ENCODE results near the gene LRRFIP2. TPM values are rescaled to one million over a fixed set of nuclear protein-coding genes. Genes with fewer than 3 reads are reported as not detected.
"Not testable (repeated sequence)": the region's sequence is repeated elsewhere in the genome, so short reads cannot be mapped to it uniquely, and the experiment has no call there.

LRRFIP2 gene
- total RNA-seq, 1 donor from 2014 or later: 26.7 TPM

DNA sequence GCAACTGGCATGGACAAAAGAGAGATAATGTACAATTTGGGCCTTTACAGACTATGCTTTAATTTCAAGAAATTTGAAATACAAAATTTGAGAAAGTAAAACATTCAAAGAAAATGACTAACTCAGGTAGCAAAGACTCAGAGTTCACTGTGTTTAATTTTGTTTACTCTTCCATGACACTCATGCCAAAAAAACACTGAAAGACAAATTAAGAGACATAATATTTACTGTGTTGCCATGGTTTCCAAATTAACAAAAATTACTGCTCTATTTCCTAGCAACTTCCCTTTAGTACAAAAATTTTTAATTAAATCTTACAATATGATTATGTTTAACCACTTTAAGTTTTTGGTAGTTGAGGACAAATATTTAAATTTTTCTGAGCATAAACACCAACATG is 29.6 kb downstream of the LRRFIP2 start:
- peak in 1 of 2 donors; percentile 7 for DNase-seq (ENCODE audit: low read depth in 2 of 2)

DNA sequence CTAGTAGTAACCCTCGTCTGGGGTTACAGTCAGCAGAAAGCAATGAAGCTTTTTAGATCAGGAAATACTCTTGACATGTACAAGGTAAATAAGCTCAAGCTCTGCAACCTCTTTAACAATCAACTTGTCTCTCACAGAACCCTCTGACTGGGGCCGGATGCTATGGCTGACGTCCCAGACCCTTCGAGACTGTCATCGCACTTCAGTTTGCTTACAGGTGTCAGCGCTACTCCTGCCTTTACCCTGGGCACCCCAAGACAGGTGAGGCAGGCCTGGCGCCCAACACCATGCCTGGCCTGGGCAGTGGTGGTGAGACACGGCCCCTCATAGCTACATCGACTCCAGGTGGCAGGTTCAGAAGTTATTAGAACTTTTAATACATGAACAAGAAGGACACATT is 30.6 kb downstream of the LRRFIP2 start:
- no peak for DNase-seq (ENCODE audit: low read depth in 2 of 2)

DNA sequence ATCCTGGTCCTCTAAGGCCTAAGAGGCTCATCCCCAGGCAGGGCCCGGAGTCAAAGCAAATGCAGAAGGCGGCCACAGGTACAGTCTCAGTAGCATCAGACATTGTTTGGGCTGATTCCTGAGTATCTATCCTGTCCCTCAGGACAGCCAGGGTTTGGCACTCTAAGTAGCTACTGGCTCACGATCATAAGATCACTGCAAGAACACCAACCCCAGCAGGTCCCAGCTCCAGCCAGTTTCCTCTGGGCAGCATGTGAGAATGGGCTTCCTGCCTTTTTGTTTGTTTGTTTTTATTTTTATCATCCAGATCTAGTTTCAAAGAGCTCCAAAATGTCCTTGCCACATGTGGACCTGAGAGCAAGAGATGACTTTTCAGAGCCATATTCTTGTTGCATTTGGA is 32.7 kb downstream of the LRRFIP2 start:
- DNase-seq (ENCODE audit: low read depth in 2 of 2): peak in 1 of 2 donors; percentile 7

DNA sequence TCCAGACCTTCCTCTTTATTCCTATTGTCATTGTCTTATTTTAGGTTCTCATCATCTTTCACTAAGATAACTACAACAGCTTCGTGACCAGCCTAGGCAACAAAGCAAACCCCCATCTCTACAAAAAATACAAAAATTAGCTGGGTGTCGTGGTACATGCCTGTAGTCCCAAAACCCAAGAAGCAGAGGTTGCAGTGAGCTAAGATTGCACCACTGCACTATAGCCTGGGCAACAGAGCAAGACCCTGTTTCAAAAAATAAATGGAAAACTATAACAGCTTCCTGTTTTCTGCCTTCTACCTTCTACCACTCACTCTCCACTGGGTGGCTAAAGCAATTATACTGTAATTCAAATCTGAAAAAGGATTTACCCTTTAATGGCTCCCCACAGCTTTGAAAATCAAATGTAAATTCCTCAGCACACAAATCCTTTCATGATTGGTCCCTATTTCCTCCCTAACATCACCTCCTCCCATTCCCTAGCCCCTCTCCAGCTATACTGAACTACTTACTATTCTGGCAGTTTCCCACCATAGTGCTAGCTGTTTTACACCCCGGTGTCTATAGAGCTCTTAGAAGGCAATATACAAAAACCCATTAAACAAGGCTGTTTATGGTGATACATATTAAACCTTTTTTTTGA is 33.4 kb downstream of the LRRFIP2 start:
- no peak for DNase-seq (ENCODE audit: low read depth in 2 of 2)

DNA sequence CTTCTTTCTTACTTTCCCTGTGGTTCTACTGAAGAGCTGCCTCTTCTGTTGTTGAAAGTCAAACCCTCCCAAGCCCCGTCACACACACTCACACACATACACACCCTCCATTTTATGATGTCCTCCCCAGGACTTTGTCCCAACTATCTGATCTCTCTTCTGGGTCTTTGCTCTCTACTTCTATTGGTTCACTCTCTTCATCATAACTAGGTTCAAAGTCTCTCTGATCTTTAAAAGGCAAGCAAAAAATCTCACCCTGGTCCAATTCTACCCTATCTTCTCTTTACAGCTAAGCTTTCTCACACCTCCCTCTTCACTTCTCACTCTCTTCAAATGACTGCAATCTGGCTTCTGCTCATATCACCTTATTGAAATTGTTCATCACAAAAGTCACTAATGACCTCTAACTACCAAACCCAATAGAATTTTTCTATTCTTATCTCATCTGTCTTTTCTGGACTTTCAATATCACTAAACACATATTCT is 34.8 kb downstream of the LRRFIP2 start:
- no peak for DNase-seq (ENCODE audit: low read depth in 2 of 2)

DNA sequence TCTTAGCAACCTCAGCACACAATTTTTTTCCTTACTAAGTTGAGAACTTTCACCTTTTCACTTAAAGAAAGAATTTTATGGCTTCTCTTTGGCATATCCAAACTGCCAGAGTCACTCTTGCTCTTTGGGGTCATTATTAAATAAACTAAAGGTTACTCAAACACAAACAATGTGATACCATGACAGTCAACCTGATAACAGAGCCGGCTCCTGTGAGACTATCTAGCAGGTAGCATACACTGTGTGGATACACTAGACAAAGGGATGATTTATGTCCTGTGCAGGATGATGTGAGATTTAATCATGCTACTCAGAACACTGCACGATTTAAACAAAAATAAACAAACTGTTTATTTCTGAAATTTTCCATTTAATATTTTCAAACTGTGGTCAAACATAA is 35.6 kb downstream of the LRRFIP2 start:
- no peak for DNase-seq (ENCODE audit: low read depth in 2 of 2)

DNA sequence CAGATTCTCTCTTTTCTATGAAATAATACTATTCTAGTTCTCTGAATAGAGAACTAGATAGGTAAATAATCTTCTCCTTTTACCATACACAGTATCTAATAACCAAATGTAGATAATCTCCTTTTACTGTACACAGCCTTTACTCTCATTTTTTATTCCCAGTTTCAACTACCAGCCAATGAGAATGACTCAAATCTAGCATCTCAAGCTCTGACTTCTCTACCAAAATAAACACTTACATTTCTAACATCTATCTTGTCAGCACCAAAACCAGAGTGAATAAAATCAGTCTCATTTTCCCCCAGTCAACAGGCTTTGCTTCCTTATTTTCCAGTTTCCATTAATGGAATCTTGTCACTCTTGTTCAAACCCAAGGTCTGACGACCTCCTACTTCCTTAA is 36.9 kb downstream of the LRRFIP2 start:
- no peak for DNase-seq (ENCODE audit: low read depth in 2 of 2)

DNA sequence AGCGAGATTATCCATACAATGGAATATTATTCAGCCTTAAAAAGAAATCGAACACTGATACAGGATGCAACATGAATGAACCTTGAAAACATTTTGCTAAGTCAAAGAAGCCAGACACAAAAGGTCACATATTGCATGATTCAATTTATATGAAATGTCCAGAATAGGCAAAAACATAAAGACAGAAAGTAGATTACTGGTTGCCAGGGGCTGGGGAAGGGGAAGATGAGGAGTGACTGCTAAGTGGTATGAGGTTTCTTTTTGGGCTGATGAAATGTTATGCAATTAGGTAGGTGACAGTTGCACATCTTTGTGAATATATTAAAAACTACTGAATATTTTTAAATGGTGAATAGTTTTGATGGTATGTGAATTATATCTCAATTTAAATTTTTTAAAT is 38.3 kb downstream of the LRRFIP2 start:
- no peak for DNase-seq (ENCODE audit: low read depth in 2 of 2)

DNA sequence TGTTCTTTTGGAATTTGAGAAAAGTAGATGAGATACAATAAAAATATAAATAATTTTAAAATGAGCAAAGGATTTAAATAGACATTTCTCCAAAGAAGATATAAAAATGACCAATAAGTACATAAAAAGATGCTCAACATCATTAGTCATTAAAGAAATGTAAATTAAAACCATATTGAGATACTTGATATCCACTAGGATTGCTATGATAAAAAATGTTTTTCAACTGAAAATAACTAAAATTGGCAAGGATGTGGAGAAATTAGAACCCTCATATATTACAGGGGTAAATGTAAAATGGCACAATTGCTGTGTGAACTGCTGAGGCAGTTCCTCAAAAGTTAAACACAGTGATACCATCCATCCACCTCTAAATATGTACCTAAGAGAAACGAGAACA is 38.8 kb downstream of the LRRFIP2 start:
- no peak for DNase-seq (ENCODE audit: low read depth in 2 of 2)

DNA sequence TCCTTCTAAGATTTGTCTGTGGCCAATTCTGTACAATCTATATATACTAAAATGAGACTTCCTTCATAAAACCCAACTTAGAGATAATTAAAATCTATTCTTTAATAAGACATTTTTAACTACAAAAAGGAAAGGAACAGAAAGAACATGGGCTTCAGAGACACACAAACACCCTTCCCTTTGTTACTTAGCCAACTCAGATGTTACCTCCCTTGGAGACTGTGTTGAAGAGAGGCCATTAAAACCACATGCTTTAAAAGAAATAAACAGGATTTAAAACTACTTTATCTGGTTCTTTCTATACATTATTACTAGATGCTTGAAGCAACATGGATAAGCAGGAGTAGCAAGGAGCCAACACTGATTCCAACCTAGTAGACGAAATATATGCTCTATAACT is 42.0 kb downstream of the LRRFIP2 start:
- no peak for DNase-seq (ENCODE audit: low read depth in 2 of 2)

DNA sequence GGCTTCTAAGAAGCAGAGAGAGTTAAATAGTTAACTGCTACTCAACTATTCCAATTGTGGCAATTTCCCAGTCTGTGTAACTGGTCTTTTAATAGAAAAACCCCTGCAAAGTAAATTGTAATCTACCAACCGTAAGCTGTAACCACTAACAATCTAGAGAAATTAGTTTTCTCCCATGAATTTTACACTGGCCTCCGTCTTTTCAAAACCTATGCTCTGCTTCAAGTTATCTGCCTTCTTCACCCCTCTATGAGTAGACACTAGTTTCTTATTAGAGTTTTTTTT is 42.6 kb downstream of the LRRFIP2 start:
- DNase-seq (ENCODE audit: low read depth in 2 of 2): no peak

DNA sequence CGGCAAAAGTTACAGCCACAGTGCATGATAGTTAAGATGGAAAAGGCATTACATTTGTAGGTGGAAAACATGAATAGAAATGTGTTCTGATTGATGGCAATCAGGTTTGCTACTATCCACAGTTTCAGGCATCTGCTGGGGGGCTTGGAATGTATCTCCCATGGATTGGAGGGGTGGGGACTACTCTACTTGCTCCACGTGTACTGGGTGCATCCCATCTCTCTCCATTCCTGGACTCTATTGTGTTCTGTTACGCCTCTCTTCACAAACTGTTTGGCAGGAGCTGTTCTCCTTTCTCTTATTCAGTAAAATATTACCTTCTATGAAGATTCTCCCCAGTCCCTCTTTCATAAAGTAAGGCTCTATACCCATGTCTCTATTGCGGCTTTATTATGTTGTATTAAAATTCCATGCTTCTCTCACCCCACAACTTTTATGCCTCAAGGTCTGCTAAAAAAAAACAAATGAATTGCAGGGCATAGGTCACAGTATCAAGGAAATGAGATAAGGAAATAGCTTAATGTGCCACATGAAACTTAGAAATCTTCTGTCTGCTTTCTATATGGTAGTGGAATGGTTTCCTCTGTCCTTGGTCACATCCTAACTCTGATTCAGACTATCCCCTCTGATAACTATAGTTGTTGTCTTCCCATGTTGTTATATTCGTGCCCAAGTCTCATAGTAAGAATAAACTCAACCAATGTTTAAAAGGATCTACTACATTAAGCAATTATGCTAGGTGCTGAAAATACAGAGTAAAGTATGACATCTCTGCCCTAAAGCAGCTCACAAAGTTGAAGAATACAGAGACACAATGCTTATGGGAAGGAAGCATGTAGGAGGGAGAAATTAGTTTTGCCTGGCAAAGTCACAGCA is 43.2 kb downstream of the LRRFIP2 start:
- peak in 1 of 2 donors; percentile 72 for DNase-seq (ENCODE audit: low read depth in 2 of 2)

DNA sequence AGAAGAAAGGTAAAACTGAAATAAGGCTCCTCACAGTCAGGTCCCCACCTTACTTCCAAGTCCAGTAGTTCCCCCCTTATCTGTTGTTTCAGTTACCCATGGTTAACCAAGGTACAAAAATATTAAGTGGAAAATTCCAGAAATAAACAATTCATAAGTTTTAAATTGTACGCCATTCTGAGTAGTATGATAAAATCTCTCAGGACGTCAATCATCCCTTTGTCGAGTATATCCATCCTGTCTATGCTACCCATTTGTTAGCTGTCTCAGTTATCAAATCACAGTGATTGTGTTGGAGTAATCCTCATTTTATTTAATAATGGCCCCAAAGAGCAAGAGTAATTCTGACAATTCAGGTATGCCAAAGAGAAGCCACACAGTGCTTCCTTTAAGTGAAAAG is 43.9 kb downstream of the LRRFIP2 start:
- no peak for DNase-seq (ENCODE audit: low read depth in 2 of 2)

DNA sequence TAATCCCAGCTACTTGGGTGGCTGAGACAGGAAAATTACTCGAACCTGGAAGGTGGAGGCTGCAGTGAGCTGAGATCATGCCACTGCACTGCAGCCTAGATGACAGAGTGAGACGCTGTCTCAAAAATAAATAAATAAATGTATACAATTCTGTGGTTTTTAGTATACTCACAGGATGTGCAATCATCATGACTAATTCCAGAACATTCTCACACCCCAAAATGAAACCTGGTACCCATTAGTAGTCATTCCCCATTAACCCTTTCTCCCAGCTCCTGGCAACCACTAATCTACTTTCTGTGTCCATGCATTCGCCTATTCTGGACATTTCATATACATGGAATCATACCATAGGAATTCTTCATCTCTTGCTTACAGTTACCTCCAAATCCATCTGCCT is 44.5 kb downstream of the LRRFIP2 start:
- DNase-seq (ENCODE audit: low read depth in 2 of 2): no peak

DNA sequence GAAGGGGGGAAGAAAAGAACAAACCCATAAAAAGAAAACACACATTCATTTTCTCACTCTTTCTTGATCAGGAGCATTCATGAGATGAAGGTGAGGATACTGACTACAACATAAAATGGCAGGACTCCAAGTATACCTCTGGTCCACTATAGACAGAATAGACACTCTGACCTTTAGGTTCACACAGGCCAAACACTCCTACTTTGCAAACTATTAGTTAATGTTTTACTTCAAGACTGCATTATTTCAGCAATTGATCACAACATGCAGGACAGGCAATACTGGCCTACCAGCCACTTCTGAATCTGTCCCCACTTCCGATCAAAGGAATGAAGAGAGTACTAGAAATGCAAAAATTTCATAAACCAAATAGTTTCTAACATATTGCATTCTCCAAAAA is 47.0 kb downstream of the LRRFIP2 start:
- DNase-seq (ENCODE audit: low read depth in 2 of 2): no peak

DNA sequence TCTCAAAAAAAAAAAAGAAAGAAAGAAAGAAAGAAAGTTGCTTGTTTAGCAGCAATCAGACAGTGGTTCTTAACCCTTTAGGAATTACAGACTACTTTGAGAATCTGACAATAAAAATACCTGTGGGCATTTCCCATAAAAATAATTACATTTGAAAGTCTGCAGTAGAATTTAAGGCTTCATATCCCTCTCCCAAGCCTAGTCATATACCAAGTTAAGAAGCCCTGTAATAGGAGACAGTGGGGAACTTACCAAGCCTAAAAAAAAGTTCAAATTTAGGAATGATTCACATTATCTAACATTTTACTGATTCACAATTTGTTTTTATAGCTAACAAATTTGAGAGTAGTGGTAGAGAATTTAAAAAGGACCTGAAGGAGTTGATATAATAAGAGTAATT is 47.5 kb downstream of the LRRFIP2 start:
- DNase-seq (ENCODE audit: low read depth in 2 of 2): no peak

DNA sequence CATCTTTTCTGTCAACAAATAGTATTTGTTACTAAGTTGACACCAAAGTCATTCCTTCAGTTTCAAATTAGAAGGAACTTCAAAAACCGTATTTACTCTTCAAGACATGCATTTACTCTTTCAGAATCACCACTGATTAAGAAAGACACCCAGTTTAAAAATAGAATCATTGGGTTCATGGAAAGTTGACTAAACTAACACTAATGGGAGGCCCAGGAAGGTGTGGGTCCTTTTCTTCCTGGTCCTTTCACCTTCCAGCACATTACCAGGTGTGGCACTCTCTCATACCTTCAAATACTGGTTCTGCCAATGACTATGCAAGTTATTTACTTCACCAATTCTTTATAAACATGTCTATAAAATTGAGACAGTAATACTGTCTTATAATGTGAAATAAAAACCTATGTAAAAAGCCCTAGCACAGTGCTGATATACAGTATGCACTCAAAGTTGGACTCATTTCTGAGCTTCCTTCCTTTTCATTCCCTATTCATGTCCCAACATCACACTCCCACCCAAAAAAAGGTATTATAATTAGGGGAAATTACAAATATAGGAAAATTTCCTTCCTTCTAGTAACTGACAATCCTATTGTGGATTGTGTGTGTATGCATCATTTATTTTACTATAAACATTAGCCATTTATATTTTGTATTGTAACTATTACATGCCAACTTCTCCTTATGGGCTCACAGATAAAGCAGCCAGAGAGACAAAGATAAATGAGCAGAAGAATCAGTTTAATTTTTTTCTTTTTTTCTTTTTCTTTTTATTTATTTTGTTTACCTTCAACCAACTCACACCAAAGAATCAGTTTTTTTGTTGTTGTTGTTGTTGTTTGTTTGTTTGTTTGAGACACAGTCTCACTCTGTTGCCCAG is 48.9 kb downstream of the LRRFIP2 start:
- peak in 1 of 2 donors; percentile 11 for DNase-seq (ENCODE audit: low read depth in 2 of 2)

DNA sequence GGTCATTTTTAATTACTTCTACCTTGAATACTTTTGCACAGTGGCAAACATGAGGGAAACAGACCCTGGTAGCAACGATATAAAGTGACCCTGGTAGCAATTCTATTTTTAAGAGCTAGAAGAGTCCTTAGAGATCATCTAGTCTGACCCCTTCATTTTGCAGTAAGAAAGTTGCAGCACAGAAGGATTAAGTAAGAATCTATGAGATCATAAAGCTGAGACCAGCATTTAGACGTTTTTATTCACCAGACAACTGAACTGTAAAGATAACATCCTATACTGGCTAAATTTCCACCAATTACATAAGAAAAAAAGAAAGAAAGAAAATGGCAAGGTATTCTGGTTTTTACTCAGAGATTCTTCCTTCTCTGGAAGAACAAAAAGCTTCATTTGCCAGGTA is 49.9 kb downstream of the LRRFIP2 start:
- DNase-seq (ENCODE audit: low read depth in 2 of 2): no peak

DNA sequence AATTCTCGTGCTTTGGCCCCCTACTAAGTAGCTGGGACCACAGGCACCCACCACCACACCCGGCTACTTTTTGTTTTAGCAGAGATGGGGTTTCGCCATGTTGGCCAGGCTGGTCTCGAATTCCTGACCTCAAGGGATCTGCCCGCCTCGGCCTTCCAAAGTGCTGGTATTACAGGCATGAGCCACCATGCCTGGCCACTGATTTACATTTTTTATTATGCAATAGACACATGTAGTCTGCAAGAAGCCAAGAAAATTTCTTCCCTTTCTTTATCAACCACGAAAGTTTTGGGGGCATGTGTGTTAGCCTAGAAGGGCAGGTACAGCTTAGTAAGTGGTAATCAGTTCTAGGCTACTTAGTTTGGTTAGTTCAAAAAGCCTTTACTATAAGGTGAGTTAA is 51.1 kb downstream of the LRRFIP2 start:
- no peak for DNase-seq (ENCODE audit: low read depth in 2 of 2)

DNA sequence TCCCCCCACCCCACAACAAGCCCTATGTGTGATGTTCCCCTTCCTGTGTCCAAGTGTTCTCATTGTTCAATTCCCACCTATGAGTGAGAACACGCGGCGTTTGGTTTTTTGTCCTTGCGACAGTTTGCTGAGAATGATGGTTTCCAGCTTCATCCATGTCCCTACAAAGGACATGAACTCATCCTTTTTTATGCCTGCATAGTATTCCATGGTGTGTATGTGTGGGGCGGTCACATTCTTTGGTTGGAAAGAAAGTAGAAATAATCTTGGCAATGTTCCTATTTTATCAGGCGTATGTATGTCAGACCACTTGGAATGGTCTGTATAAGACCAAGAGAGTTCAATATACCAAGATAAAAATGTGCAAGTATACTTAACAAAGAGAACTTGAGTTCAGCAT is 52.3 kb downstream of the LRRFIP2 start:
- DNase-seq (ENCODE audit: low read depth in 2 of 2): not testable (repeated sequence)

DNA sequence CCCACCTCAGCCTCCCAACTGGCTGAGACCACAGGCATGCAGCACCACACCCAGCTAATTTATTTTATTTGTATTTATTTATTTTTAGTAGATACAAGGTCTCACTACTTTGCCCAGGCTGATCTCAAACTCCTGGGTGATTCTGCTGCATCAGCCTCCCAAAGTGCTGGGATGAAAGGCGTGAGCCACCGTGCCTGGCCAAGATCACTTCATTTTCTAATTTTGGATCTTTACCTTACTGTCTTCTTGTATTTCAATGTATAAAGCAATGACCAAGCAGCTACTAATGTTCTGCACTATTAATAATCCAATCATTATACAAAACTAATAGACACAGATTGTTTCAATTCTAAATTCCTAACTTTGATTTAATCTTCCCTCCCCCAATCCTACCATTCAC is 56.2 kb downstream of the LRRFIP2 start:
- DNase-seq (ENCODE audit: low read depth in 2 of 2): no peak

DNA sequence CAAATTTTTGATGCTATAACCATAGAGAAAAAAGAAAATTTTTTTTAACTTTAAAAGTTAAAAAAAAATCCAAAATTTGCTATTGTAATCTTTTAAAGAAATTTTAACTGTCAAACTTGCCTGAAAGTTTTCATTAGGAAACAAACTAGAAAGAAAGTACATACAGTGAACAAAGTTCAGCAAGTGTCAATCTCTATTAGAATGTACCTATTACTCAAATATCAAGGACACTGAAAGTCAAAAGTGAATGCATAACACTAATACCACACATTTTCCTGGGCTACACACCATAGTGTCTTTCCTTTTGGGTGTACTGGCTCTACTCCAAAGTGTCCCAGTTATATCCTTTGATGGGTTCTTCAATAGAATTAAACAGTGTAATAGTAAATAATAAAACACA is 56.8 kb downstream of the LRRFIP2 start:
- DNase-seq (ENCODE audit: low read depth in 2 of 2): no peak
